Trophoblast cell (in vitro differentiated cells and primary cell): ENCODE measurements around the gene KLHL21.

Experiments used
- DNase-seq, 2 donors: peaks; one replicate each; pipeline ENCODE4 v3.0.0-alpha.2; 2016
- H2AFZ ChIP-seq: 2 replicates; pipeline ENCODE4 v1.6.1; 2013; ENCODE audit warnings: low read length, moderate library complexity, mild to moderate bottlenecking; ENCODE audit not compliant: insufficient read depth, poor library complexity
- H2AK5ac ChIP-seq: 2 replicates; pipeline ENCODE4 v1.6.1; 2013; ENCODE audit warnings: mild to moderate bottlenecking, low read length
- H2BK120ac ChIP-seq: 2 replicates; pipeline ENCODE4 v1.6.1; 2013; ENCODE audit warnings: low read length, mild to moderate bottlenecking, moderate library complexity; ENCODE audit not compliant: insufficient read depth, poor library complexity
- H2BK12ac ChIP-seq: 2 replicates; pipeline ENCODE4 v1.6.1; 2013; ENCODE audit warnings: mild to moderate bottlenecking, low read length, moderate library complexity
- H2BK5ac ChIP-seq: 2 replicates; pipeline ENCODE4 v1.6.1; 2013; ENCODE audit warnings: low read length, low read depth, moderate library complexity, mild to moderate bottlenecking; ENCODE audit not compliant: poor library complexity
- H3K14ac ChIP-seq: 2 replicates; pipeline ENCODE4 v1.6.1; 2013; ENCODE audit warnings: mild to moderate bottlenecking, low read length
- H3K18ac ChIP-seq: 2 replicates; pipeline ENCODE4 v1.6.1; 2013; ENCODE audit warnings: mild to moderate bottlenecking, low read length
- H3K23ac ChIP-seq: 2 replicates; pipeline ENCODE4 v1.6.1; 2013; ENCODE audit warnings: low read length
- H3K27ac ChIP-seq: 2 replicates; pipeline ENCODE4 v1.5.1; 2013; ENCODE audit warnings: low read depth, mild to moderate bottlenecking, inconsistent platforms, low read length, moderate library complexity
- H3K27me3 ChIP-seq: 2 replicates; pipeline ENCODE4 v1.6.1; 2013; ENCODE audit warnings: inconsistent platforms, mild to moderate bottlenecking, low read length, moderate library complexity; ENCODE audit not compliant: insufficient read depth
- H3K36me3 ChIP-seq, 2 experiments: 1 replicate in 1 of 2; 2 replicates in 1 of 2; pipeline ENCODE4 v1.6.1; 2013; ENCODE audit warnings: low read length in 2 of 2, mild to moderate bottlenecking in 2 of 2, moderate library complexity in 1 of 2; ENCODE audit not compliant: insufficient read depth in 2 of 2, control insufficient read depth in 1 of 2
- H3K4ac ChIP-seq: 2 replicates; pipeline ENCODE4 v1.6.1; 2013; ENCODE audit warnings: low read depth, mild to moderate bottlenecking, low read length, moderate library complexity
- H3K4me1 ChIP-seq, 2 experiments: 1 replicate in 1 of 2; 2 replicates in 1 of 2; pipeline ENCODE4 v1.6.1; 2013; ENCODE audit warnings: low read length in 2 of 2, mild to moderate bottlenecking in 2 of 2, moderate library complexity in 1 of 2; ENCODE audit not compliant: insufficient read depth in 2 of 2, control insufficient read depth in 1 of 2
- H3K4me2 ChIP-seq: 2 replicates; pipeline ENCODE4 v1.6.1; 2013; ENCODE audit warnings: inconsistent platforms, mild to moderate bottlenecking, low read length, moderate library complexity
- H3K4me3 ChIP-seq: 2 replicates; pipeline ENCODE4 v1.5.1; 2013; ENCODE audit warnings: mild to moderate bottlenecking, low read depth, low read length, inconsistent platforms
- H3K79me1 ChIP-seq: one replicate; pipeline ENCODE4 v1.6.1; 2013; ENCODE audit warnings: low read length
- H3K79me2 ChIP-seq: 2 replicates; pipeline ENCODE4 v1.6.1; 2013; ENCODE audit warnings: low read length, mild to moderate bottlenecking; ENCODE audit not compliant: control insufficient read depth, insufficient read depth, poor library complexity
- H3K9ac ChIP-seq: 2 replicates; pipeline ENCODE4 v1.6.1; 2013; ENCODE audit warnings: mild to moderate bottlenecking, low read length
- H3K9me3 ChIP-seq: 2 replicates; pipeline ENCODE4 v1.6.1; 2013; ENCODE audit warnings: low read depth, mild to moderate bottlenecking, control low read depth, inconsistent platforms, low read length; ENCODE audit not compliant: insufficient read depth
- H4K12ac ChIP-seq: 2 replicates; pipeline ENCODE4 v1.6.1; 2013; ENCODE audit warnings: low read depth, mild to moderate bottlenecking, low read length, moderate library complexity
- H4K8ac ChIP-seq: 2 replicates; pipeline ENCODE4 v1.6.1; 2013; ENCODE audit warnings: low read depth, mild to moderate bottlenecking, low read length, moderate library complexity
- H4K91ac ChIP-seq: one replicate; pipeline ENCODE4 v1.6.1; 2013; ENCODE audit warnings: low read depth, mild to moderate bottlenecking, low read length, moderate library complexity
- WGBS: extraction: QIAGEN DNeasy Blood & Tissue Kit; methylation state at CpG from one replicate; pipeline ENCODE4 v1.1.7; 2013; ENCODE audit warnings: missing lambda C conversion rate; ENCODE audit not compliant: insufficient read length, insufficient coverage; ENCODE audit errors: extremely low coverage; 5-methylcytosine and 5-hydroxymethylcytosine counted together

KLHL21 gene

GRCh38 chr1:6632588-6633514 is 30.2 kb upstream of the KLHL21 start:
- H4K91ac ChIP-seq, result no peak overlapping the region
- no peak overlapping the region for H2BK5ac ChIP-seq
- no peak overlapping the region for H3K27ac ChIP-seq
- no peaks in the 10 kb centered on the region for H3K79me2 ChIP-seq
- H3K14ac ChIP-seq, result no peak overlapping the region
- H3K4me1 ChIP-seq, result no peaks in the 10 kb centered on the region
- no peak overlapping the region for H4K8ac ChIP-seq
- no peak overlapping the region for H2AFZ ChIP-seq
- no peaks in the 10 kb centered on the region for H3K9me3 ChIP-seq
- no CpG with 5 or more reads among the region's 30 CpGs for WGBS
- H3K4me3 ChIP-seq, result no peak overlapping the region
- no peak overlapping the region for H4K12ac ChIP-seq
- H3K9ac ChIP-seq, result no peak overlapping the region
- peaks cover 83 to 84% of the 10 kb centered on the region in 2 experiments for H3K36me3 ChIP-seq
- H3K4me2 ChIP-seq, result no peak overlapping the region
- H3K4ac ChIP-seq, result no peak overlapping the region
- no peak overlapping the region for H3K18ac ChIP-seq
- no peak overlapping the region for H2BK12ac ChIP-seq
- H2AK5ac ChIP-seq, result no peak overlapping the region
- no peak for DNase-seq
- no peak overlapping the region for H2BK120ac ChIP-seq
- H3K23ac ChIP-seq, result no peak overlapping the region
- H3K27me3 ChIP-seq, result no peaks in the 10 kb centered on the region
- H3K79me1 ChIP-seq, result no peaks in the 10 kb centered on the region

- Histone ChIP-seq H2BK5ac (no peak overlapping the region), H4K8ac (no peak overlapping the region), H3K79me2 (no peaks in the 10 kb centered on the region), H2AK5ac (no peak overlapping the region), H3K36me3 (peaks cover 72 to 73% of the 10 kb centered on the region in 2 experiments), H4K12ac (no peak overlapping the region), H3K4me3 (no peak overlapping the region), H2BK120ac (no peak overlapping the region), H3K4ac (no peak overlapping the region), H3K4me1 (peaks cover 0 to 2% of the 10 kb centered on the region in 2 experiments), H3K23ac (no peak overlapping the region), H3K9me3 (no peaks in the 10 kb centered on the region), H3K27me3 (no peaks in the 10 kb centered on the region), H3K9ac (no peak overlapping the region), H3K79me1 (no peaks in the 10 kb centered on the region), H4K91ac (no peak overlapping the region), H2BK12ac (no peak overlapping the region), H2AFZ (no peak overlapping the region), H3K14ac (no peak overlapping the region), H3K18ac (no peak overlapping the region), H3K4me2 (no peak overlapping the region), H3K27ac (no peak overlapping the region)
- no peak for DNase-seq
- WGBS, result no CpG with 5 or more reads among the region's 8 CpGs
These were observed 28.4 kb upstream of the KLHL21 start for GRCh38 chr1:6631058-6631457.

- no peak overlapping the region for H2BK12ac ChIP-seq
- H3K4me2 ChIP-seq, result no peak overlapping the region
- H3K14ac ChIP-seq, result no peak overlapping the region
- no peak overlapping the region for H2AK5ac ChIP-seq
- no peak overlapping the region for H4K8ac ChIP-seq
- no peak overlapping the region for H2AFZ ChIP-seq
- no peak overlapping the region for H3K27ac ChIP-seq
- H3K4ac ChIP-seq, result no peak overlapping the region
- no peak overlapping the region for H3K4me3 ChIP-seq
- no peak overlapping the region for H3K9ac ChIP-seq
- peaks cover 63 to 64% of the 10 kb centered on the region in 2 experiments for H3K36me3 ChIP-seq
- H3K79me2 ChIP-seq, result peaks cover 8% of the 10 kb centered on the region
- no peak overlapping the region for H3K23ac ChIP-seq
- H2BK5ac ChIP-seq, result no peak overlapping the region
- peaks cover 6% of the 10 kb centered on the region for H3K79me1 ChIP-seq
- H3K9me3 ChIP-seq, result no peaks in the 10 kb centered on the region
- no peak overlapping the region for H2BK120ac ChIP-seq
- H3K27me3 ChIP-seq, result no peaks in the 10 kb centered on the region
- peaks cover 0 to 5% of the 10 kb centered on the region in 2 experiments for H3K4me1 ChIP-seq
- no peak for DNase-seq
- no CpG with 5 or more reads among the region's 8 CpGs for WGBS
- H3K18ac ChIP-seq, result no peak overlapping the region
- H4K91ac ChIP-seq, result no peak overlapping the region
- no peak overlapping the region for H4K12ac ChIP-seq
These were observed 27.4 kb upstream of the KLHL21 start for GRCh38 chr1:6630027-6630426.

DNA sequence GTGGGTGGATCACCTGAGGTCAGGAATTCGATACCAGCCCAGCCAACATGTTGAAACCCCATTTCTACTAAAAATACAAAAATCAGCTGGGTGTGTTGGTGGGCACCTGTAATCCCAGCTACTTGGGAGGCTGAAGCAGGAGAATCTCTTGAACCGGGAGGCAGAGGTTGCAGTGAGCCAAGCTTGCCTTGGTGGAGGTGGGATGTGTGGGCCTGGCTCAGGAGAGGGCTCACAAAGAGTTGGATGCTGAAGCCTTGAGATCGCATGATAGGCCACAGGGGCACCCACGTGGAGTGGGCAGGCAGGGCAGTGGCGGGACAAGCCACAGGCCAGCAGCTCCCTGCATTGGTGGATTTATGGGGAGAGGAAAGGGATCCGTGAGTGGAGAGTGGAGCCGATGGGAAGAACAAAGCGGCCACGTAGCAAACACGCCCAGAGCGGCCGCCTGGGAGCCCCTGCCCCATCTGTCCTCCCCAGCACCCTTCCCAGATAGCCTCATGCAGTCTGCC is 26.4 kb upstream of the KLHL21 start:
- H3K4me1 ChIP-seq, result peaks cover 5% of the 10 kb centered on the region in 2 experiments
- no peak overlapping the region for H4K91ac ChIP-seq
- H3K23ac ChIP-seq, result no peak overlapping the region
- no peak overlapping the region for H3K18ac ChIP-seq
- no CpG with 5 or more reads among the region's 12 CpGs for WGBS
- no peak overlapping the region for H2BK120ac ChIP-seq
- no peak overlapping the region for H2BK12ac ChIP-seq
- no peak overlapping the region for H3K27ac ChIP-seq
- H3K79me1 ChIP-seq, result peaks cover 9% of the 10 kb centered on the region
- no peak overlapping the region for H2BK5ac ChIP-seq
- no peak overlapping the region for H3K9ac ChIP-seq
- H4K12ac ChIP-seq, result no peak overlapping the region
- no peak overlapping the region for H2AK5ac ChIP-seq
- peaks cover 9% of the 10 kb centered on the region for H3K79me2 ChIP-seq
- peaks cover 54 to 56% of the 10 kb centered on the region in 2 experiments for H3K36me3 ChIP-seq
- no peaks in the 10 kb centered on the region for H3K27me3 ChIP-seq
- no peak overlapping the region for H2AFZ ChIP-seq
- no peak overlapping the region for H4K8ac ChIP-seq
- H3K4ac ChIP-seq, result no peak overlapping the region
- no peak for DNase-seq
- H3K4me3 ChIP-seq, result no peak overlapping the region
- H3K9me3 ChIP-seq, result no peaks in the 10 kb centered on the region
- no peak overlapping the region for H3K14ac ChIP-seq
- H3K4me2 ChIP-seq, result no peak overlapping the region
